ENCODE results near the gene LRFN5.

The LRFN5 gene

DNA sequence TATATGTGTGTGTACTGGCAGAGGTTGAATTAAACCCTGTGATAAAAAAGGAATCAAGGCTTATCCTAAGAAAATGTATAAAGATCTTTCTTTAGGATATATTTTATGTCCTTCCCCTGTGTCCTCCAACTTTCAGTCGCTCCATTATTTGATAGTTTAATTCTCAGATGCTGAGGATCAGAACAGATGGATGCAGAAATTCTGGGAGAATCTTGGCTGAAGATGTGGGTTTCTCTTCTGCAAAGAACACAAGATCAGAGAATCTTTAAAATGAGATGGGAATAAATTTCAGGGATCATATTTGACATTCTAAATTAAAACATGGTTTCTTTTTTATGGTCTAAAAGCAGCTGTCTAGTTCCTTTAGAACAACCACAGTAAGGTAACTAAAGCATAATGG, 37.9 kb downstream of the LRFN5 start:
- H4K20me1 ChIP-seq (ENCODE audit: insufficient read depth, low read length, poor library complexity, severe bottlenecking): no peaks in the 10 kb centered on the region
- H3K27me3 ChIP-seq (ENCODE audit: insufficient read depth, low read length, poor library complexity, severe bottlenecking): no peaks in the 10 kb centered on the region
- TF ChIP-seq EZH2phosphoT487 (IDR thresholded peaks at IDR 0.05; ENCODE audit: borderline replicate concordance) (no peak), CTCF (conservative IDR thresholded peaks at IDR 0.05; ENCODE audit: low read length) (no peak)
- H3K79me2 ChIP-seq (ENCODE audit: insufficient read depth, low read length): no peaks in the 10 kb centered on the region
- H3K4me3 ChIP-seq (ENCODE audit: low read length, poor library complexity, severe bottlenecking): no peak overlapping the region
- no peak overlapping the region for H3K9ac ChIP-seq (ENCODE audit: low read depth, low read length, poor library complexity, severe bottlenecking)
- H3K4me1 ChIP-seq (ENCODE audit: insufficient read depth, low read length, poor library complexity, severe bottlenecking): no peaks in the 10 kb centered on the region
- no peak overlapping the region for H3K4me2 ChIP-seq (ENCODE audit: low read depth, low read length, poor library complexity, severe bottlenecking)
- no peaks in the 10 kb centered on the region for H3K9me2 ChIP-seq (replicated peaks; ENCODE audit: low read depth, low read length)
- H2AFZ ChIP-seq (ENCODE audit: low read length): no peak overlapping the region
- H3K9me3 ChIP-seq (ENCODE audit: insufficient read depth, low read depth, low read length): no peaks in the 10 kb centered on the region
- H3K36me3 ChIP-seq (ENCODE audit: insufficient read depth, low read length): no peaks in the 10 kb centered on the region
- H3F3A ChIP-seq (ENCODE audit: low read depth): no peaks in the 10 kb centered on the region

GRCh38 chr14:41650802-41651201, 44.1 kb downstream of the LRFN5 start:
- Histone ChIP-seq H3K4me2 (ENCODE audit: low read depth, low read length, poor library complexity, severe bottlenecking) (no peak overlapping the region), H3K9me2 (replicated peaks; ENCODE audit: low read depth, low read length) (no peaks in the 10 kb centered on the region), H3K36me3 (ENCODE audit: insufficient read depth, low read length) (no peaks in the 10 kb centered on the region), H3K27me3 (ENCODE audit: insufficient read depth, low read length, poor library complexity, severe bottlenecking) (no peaks in the 10 kb centered on the region), H3K9me3 (ENCODE audit: insufficient read depth, low read depth, low read length) (no peaks in the 10 kb centered on the region), H3K9ac (ENCODE audit: low read depth, low read length, poor library complexity, severe bottlenecking) (no peak overlapping the region), H3K79me2 (ENCODE audit: insufficient read depth, low read length) (no peaks in the 10 kb centered on the region), H2AFZ (ENCODE audit: low read length) (no peak overlapping the region), H3K4me1 (ENCODE audit: insufficient read depth, low read length, poor library complexity, severe bottlenecking) (no peaks in the 10 kb centered on the region), H3F3A (ENCODE audit: low read depth) (no peaks in the 10 kb centered on the region), H4K20me1 (ENCODE audit: insufficient read depth, low read length, poor library complexity, severe bottlenecking) (no peaks in the 10 kb centered on the region), H3K4me3 (ENCODE audit: low read length, poor library complexity, severe bottlenecking) (no peak overlapping the region)
- no peak for TF ChIP-seq CTCF (conservative IDR thresholded peaks at IDR 0.05; ENCODE audit: low read length)
- no peak for TF ChIP-seq EZH2phosphoT487 (IDR thresholded peaks at IDR 0.05; ENCODE audit: borderline replicate concordance)

DNA sequence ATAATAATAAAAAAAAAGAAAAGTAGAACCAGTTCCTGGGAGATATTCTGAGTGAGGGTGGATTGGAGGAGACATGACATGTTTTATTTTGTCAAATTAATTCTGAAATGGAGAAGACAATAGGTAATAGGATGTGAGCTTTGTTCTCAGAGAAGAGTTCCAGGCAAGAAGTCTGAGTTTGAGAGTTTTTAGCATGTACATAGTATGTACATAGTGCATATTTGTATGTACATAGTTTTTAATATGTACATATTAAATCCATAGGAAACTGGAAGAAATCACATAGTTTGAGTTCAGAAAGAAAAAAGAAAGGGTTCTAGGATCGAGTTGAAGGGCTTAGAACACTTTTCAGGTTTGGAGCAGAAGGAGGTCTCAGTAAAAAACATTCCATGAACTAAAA, 47.5 kb downstream of the LRFN5 start:
- Histone ChIP-seq H3K27me3 (ENCODE audit: insufficient read depth, low read length, poor library complexity, severe bottlenecking) (no peaks in the 10 kb centered on the region), H3K36me3 (ENCODE audit: insufficient read depth, low read length) (no peaks in the 10 kb centered on the region), H3K9ac (ENCODE audit: low read depth, low read length, poor library complexity, severe bottlenecking) (no peak overlapping the region), H3K9me2 (replicated peaks; ENCODE audit: low read depth, low read length) (no peaks in the 10 kb centered on the region), H3K9me3 (ENCODE audit: insufficient read depth, low read depth, low read length) (no peaks in the 10 kb centered on the region), H3K4me1 (ENCODE audit: insufficient read depth, low read length, poor library complexity, severe bottlenecking) (no peaks in the 10 kb centered on the region), H3F3A (ENCODE audit: low read depth) (no peaks in the 10 kb centered on the region), H3K4me2 (ENCODE audit: low read depth, low read length, poor library complexity, severe bottlenecking) (no peak overlapping the region), H3K4me3 (ENCODE audit: low read length, poor library complexity, severe bottlenecking) (no peak overlapping the region), H4K20me1 (ENCODE audit: insufficient read depth, low read length, poor library complexity, severe bottlenecking) (no peaks in the 10 kb centered on the region), H2AFZ (ENCODE audit: low read length) (no peak overlapping the region), H3K79me2 (ENCODE audit: insufficient read depth, low read length) (no peaks in the 10 kb centered on the region)
- TF ChIP-seq CTCF (conservative IDR thresholded peaks at IDR 0.05; ENCODE audit: low read length) (no peak), EZH2phosphoT487 (IDR thresholded peaks at IDR 0.05; ENCODE audit: borderline replicate concordance) (no peak)

Data from Loucy (cell line).